Mucosa of descending colon (tissue), 3 donors: Measurements from ENCODE around the gene MIOX. TPM values are rescaled to one million over a fixed set of nuclear protein-coding genes. Genes with fewer than 3 reads are reported as not detected.
A peak's percentile ranks its signal among the peaks of the same experiment; 100 is the strongest.
"Not testable (repeated sequence)": the region's sequence is repeated elsewhere in the genome, so short reads cannot be mapped to it uniquely, and the experiment has no call there.

Experiments
- ATAC-seq: fragments of 200-7000 bp; cut with Tn5 transposase; one replicate; pipeline ENCODE4 v1.9.1; 2020; ENCODE audit warnings: mild to moderate bottlenecking, moderate library complexity
- DNase-seq, 3 donors: peaks; one replicate each; pipeline ENCODE4 v3.0.0-alpha.2; 2020
- H3K36me3 ChIP-seq: fragments of 200-600 bp; one replicate; pipeline ENCODE4 v1.8.0; 2021; ENCODE audit warnings: low read depth, mild to moderate bottlenecking
- H3K4me1 ChIP-seq: fragments of 200-600 bp; one replicate; pipeline ENCODE4 v1.8.0; 2021; ENCODE audit warnings: low read depth, mild to moderate bottlenecking
- H3K4me3 ChIP-seq: fragments of 200-600 bp; one replicate; pipeline ENCODE4 v1.8.0; 2021; ENCODE audit warnings: mild to moderate bottlenecking
- H3K9me3 ChIP-seq: fragments of 200-600 bp; one replicate; pipeline ENCODE4 v1.8.0; 2021; ENCODE audit warnings: mild to moderate bottlenecking
- CTCF ChIP-seq: fragments of 200-600 bp; IDR thresholded peaks from one replicate; pipeline ENCODE4 v1.8.0; 2022; ENCODE audit warnings: antibody characterized with exemption, mild to moderate bottlenecking
- intact Hi-C, 2 donors: fragments of 100-400 bp; cut with DNase I in 1 of 2; cut with micrococcal nuclease in 1 of 2; formaldehyde crosslinking; loops; one replicate each; pipeline versions ENCODE4 v1.11.0 to v1.11.1; 2022; cut with DNase I, micrococcal nuclease
- total RNA-seq, 3 donors: library from RNA; stranded (reverse); fragmentation: NEBNext Ultra II Directional in 2 of 3; extraction: Animal tissue kit (Norgen Biotek cat#: 25700) in 2 of 3; gene quantifications; one replicate each; pipeline versions ENCODE4 v1.2.1 to v1.2.4, GENCODE V29; 2021 to 2023
- donor health status: DM: no; HTN: no; CAD: no; lungs with moderate emphysema.
- donor health status: DM: no; HTN: no; CAD: no.
- donor health status: DM: no; HTN: yes; CAD: no.

The MIOX gene
- total RNA-seq, 3 donors from 2014 or later, result not detected

DNA sequence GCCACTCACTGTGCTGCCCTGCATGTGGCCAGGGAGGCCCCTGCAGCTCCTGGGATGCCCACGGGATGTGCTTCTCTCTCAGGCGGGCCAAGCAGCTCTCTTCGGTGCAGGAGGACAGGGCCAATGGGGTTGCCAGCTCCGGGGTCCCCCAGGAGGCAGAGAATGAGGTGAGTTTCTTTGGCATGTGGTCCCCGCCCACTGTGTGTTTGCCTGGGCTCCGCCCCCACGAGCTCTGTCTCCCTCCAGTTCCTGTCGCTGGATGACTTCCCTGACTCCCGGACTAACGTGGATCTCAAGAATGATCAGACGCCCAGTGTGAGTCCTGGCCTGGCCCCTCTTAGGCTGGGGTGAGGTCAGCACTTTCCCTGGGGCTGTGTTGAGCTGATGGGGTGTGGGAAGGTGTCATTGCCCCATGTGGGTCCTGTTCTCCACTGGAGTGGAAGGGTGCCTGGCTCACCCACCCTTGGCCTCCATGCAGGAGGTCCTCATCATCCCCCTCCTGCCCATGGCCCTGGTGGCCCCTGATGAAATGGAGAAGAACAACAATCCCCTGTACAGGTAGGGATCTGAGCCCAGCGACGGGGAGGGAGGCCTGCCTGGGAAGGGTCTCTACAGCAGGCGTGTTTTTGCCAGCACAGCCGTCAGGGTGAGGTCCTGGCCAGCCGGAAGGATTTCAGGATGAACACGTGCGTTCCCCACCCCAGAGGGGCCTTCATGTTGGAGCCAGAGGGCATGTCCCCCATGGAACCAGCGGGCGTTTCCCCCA is 31.0 kb downstream of the MIOX start:
- Histone ChIP-seq H3K9me3 (no peaks in the 10 kb centered on the region), H3K4me1 (no peaks in the 10 kb centered on the region), H3K4me3 (no peak overlapping the region), H3K36me3 (peaks cover 3% of the 10 kb centered on the region)
- ATAC-seq (no peak), DNase-seq (no peak)
- intact Hi-C loops, result no loop called here
- TF ChIP-seq CTCF, result no peak

DNA sequence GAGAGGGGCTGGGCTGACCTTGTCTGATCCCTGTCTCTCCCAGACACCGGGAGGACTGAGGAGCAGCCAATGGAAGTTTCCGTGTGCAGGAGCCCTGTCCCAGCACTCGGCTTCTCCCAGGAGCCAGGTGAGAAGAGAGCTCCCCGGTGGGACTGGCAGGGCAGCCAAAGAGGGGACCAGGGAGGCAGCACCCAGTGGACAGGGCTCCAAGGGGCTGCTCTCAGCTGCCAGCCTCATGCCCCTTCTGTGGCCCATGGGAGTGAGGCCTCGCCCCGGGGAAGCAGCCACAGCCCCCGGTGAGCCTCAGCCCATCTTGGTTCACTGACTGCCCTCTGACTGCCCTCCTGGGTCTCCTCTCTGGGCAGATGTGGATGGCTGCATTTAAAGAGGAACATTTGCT is 31.9 kb downstream of the MIOX start:
- H3K4me3 ChIP-seq, result no peak overlapping the region
- peaks cover 6% of the 10 kb centered on the region for H3K36me3 ChIP-seq
- ATAC-seq, result no peak

GRCh38 chr22:50519151-50519550 is 32.5 kb downstream of the MIOX start:
- no peak for TF ChIP-seq CTCF
- Histone ChIP-seq H3K4me1 (peaks cover 12% of the 10 kb centered on the region), H3K9me3 (no peaks in the 10 kb centered on the region), H3K36me3 (peaks cover 7% of the 10 kb centered on the region), H3K4me3 (no peak overlapping the region)
- intact Hi-C loops, result no loop called here
- DNase-seq (no peak), ATAC-seq (no peak)

More for the DNA sequence above, 31.9 kb downstream of the MIOX start:
- no peak for DNase-seq
- no peaks in the 10 kb centered on the region for H3K9me3 ChIP-seq
- intact Hi-C loops, result no loop called here
- H3K4me1 ChIP-seq, result peaks cover 6% of the 10 kb centered on the region
- TF ChIP-seq CTCF, result no peak

DNA sequence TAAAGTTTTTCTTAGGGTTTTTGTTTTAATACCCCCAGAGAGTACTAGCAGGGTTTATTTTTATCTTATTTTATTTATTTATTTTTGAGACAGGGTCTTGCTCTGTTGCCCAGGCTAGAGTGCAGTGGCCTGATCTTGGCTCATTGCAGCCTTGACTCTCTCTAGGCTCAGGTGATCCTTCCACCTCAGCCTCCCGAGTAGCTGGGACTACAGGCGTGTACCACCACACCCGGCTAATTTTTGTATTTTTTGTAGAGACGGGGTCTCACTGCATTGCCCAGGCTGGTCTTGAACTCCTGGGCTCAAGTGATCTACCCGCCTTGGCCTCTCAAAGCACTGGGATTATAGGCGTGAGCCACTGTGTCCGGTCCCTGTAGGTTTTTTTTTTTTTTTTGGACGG is 33.5 kb downstream of the MIOX start:
- H3K4me1 ChIP-seq, result peaks cover 18% of the 10 kb centered on the region
- intact Hi-C loops, ATAC-seq, H3K9me3 ChIP-seq, DNase-seq, H3K36me3 ChIP-seq, H3K4me3 ChIP-seq: not testable (repeated sequence)

DNA sequence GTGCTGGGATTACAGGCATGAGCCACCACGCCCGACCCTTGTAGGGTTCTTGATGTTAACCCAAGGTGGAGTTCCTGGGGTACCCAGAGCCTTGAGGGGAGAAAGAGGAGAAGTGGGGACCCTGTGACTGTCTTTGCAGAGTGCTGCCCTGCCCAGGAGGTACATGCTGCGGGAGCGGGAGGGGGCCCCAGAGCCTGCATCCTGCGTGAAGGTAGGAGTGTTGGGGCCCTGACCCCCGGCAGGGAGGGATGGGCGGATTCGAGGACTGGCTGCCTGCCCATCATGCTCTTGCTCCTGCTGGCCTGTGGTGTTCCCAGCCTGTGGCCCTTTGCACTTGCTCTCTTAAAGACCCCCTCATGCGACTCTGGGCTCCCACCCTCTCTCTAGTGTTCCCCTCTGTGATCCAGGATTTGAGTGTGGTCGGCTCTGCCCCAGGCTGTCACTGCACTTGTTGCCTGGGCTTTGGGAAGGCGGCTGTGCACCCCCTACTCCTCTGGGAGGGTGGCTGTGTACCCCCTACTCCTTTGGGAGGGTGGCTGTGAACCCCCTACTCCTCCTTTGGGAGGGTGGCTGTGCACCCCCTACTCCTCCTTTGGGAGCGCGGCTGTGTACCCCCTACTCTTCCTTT is 34.3 kb downstream of the MIOX start:
- TF ChIP-seq CTCF, result no peak
- H3K4me1 ChIP-seq, result peaks cover 18% of the 10 kb centered on the region
- no peak for DNase-seq
- intact Hi-C loops, result no loop called here
- H3K9me3 ChIP-seq, result no peaks in the 10 kb centered on the region
- H3K4me3 ChIP-seq, result no peak overlapping the region
- peaks cover 7% of the 10 kb centered on the region for H3K36me3 ChIP-seq
- ATAC-seq, result no peak

GRCh38 chr22:50521710-50522109 is 35.1 kb downstream of the MIOX start:
- DNase-seq (peak in 1 of 3 donors; percentile 50), ATAC-seq (no peak)
- intact Hi-C loops, result no loop called here
- Histone ChIP-seq H3K4me1 (peaks cover 18% of the 10 kb centered on the region), H3K9me3 (no peaks in the 10 kb centered on the region), H3K4me3 (no peak overlapping the region), H3K36me3 (peaks cover 7% of the 10 kb centered on the region)
- TF ChIP-seq CTCF, result no peak
